Activated CD4-positive, alpha-beta memory T cell treated with anti-CD3 and anti-CD28 coated beads for 36 hours (primary cell): ENCODE measurements around the gene MAMSTR. TPM values are rescaled to one million over a fixed set of nuclear protein-coding genes. Genes with fewer than 3 reads are reported as not detected.
"Not testable (repeated sequence)": the region's sequence is repeated elsewhere in the genome, so short reads cannot be mapped to it uniquely, and the experiment has no call there.

Experiments
- CTCF ChIA-PET: fragments of 350-600 bp; sonication (Branson Sonifier 250); formaldehyde crosslinking; loops from one replicate; lab custom pipeline; 2021; ENCODE audit warnings: antibody characterized with exemption, inconsistent platforms; lab: Charles Lee
- POLR2A ChIA-PET: fragments of 350-600 bp; sonication (Branson Sonifier 250); formaldehyde crosslinking; loops from one replicate; lab custom pipeline; 2021; ENCODE audit warnings: antibody characterized with exemption; lab: Charles Lee
- DNase-seq: peaks from one replicate; pipeline ENCODE4 v3.0.0-alpha.2; 2020
- H3K27ac Mint-ChIP-seq: one replicate; pipeline ENCODE4 v1.8.0; 2021; ENCODE audit warnings: mixed read lengths
- H3K27me3 Mint-ChIP-seq: one replicate; pipeline ENCODE4 v1.8.0; 2021; ENCODE audit warnings: mixed read lengths
- H3K36me3 Mint-ChIP-seq: one replicate; pipeline ENCODE4 v1.8.0; 2021; ENCODE audit warnings: mixed read lengths
- H3K4me1 Mint-ChIP-seq: one replicate; pipeline ENCODE4 v1.8.0; 2021; ENCODE audit warnings: low read depth, mixed read lengths
- H3K4me3 Mint-ChIP-seq: one replicate; pipeline ENCODE4 v1.8.0; 2021; ENCODE audit warnings: mild to moderate bottlenecking, mixed read lengths
- H3K9me3 Mint-ChIP-seq: one replicate; pipeline ENCODE4 v1.8.0; 2021; ENCODE audit warnings: mixed read lengths
- intact Hi-C: fragments of 100-400 bp; cut with micrococcal nuclease; formaldehyde crosslinking; loops from one replicate; pipeline ENCODE4 v1.15.1; 2023
- total RNA-seq, 2 experiments: library from RNA; stranded (reverse); gene quantifications; one replicate each; pipeline ENCODE4 v1.2.3, GENCODE V29; 2021

MAMSTR gene, protein sequence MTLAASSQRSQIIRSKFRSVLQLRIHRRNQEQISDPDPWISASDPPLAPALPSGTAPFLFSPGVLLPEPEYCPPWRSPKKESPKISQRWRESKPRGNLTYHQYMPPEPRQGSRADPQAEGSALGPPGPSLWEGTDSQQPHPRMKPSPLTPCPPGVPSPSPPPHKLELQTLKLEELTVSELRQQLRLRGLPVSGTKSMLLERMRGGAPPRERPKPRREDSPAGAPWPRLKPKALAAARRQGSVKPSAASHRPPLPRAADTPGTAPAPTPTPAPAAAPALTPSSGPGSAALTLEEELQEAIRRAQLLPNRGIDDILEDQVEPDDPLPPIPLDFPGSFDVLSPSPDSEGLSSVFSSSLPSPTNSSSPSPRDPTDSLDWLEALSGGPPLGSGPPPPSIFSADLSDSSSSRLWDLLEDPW
- total RNA-seq = under 1 TPM; 0.76 to 0.85 TPM

DNA sequence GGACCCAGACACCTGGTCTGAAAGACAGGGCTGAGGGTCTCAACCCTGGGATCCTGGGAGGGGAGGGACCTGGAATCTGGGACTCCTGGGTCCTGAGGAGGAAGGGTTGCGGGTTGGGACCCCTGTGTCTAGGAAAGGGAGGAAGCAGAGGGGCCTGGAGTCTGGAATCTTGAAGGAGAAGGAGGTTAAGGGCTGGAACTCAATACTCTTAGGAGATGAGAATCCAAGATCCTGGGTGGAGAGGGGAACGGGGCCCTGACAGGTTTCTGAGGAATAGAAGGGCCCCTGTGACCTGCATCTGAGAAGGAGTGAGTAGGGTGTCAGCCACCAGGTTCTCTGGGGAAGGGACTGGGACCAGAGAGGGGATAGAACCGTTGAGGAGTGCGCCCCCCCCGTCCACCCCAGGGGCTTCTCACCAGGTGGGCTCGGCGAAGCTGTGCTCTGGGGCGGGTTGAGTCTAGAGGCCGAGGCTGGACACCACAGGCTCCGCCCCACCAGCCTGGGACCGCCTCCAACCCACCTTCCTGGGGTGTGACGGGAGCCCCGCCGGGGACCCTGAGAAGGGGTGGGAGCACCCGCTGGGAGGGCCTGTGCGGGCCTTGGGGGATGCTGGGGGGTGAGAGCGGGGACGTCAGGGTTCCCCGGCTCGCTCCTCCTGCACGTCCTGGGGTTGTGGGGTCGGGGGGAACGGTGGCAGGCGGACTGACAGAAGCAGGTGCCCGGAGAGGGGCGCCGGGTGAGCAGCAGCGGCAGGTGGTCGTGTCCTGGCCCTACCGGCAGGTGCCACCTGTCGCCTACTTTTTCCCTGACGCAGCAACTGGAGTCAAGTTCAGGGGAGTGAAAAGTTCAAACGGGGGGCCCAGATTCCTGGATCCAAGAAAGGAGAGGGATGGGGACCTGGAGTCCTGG lies at the start of gene MAMSTR:
MAMSTR (minus strand) TSS at position 463 of the 909 bp plus-strand sequence. CDS start 694 bp downstream, outside the sequence.
- peaks cover 3% of the 10 kb centered on the region for H3K4me1 Mint-ChIP-seq
- peak within 1 kb of the TSS; percentile 97 for H3K27ac Mint-ChIP-seq
- H3K36me3 Mint-ChIP-seq = no peaks in the 10 kb centered on the region
- no peaks in the 10 kb centered on the region for H3K9me3 Mint-ChIP-seq
- no peak for DNase-seq
- intact Hi-C loops = loop anchor here (2.0 kb wide), 1 partner anchor 19 kb away; no protein-coding TSS in a partner anchor
- ChIA-PET POLR2A (no interaction called here), CTCF (no interaction called here)
- peak within 1 kb of the TSS; percentile 89 for H3K4me3 Mint-ChIP-seq
- no peaks in the 10 kb centered on the region for H3K27me3 Mint-ChIP-seq

DNA sequence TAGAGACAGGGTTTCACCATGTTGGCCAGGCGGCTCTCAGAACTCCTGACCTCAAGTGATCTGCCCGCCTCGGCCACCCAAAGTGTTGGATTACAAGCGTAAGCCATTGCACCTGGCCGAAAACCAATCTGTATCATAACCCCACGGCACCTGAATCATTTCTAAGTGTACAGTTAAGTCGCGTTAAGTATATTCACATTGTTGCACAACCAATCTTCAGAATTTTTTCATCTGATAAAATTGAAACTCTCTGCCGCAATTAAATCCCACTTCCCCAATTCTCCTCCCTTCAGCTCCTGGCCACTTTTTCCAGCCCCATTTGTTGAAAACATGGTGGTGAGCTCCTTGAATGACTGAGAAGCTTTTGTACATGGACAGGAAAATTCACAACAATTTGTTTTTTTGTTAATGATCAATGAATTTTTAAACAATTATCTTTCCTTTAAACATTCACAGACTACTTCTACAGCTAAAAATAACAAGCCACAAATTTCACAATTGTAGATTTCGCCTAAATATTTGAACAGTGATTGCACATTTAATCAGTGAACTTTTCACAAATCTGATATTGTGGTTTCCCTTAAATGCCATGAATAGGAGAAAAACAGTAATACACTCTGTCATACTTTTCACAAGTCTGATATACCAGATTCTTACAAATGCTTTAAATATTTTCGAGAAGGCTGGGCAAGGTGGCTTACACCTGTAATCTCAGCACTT lies 49.6 kb upstream of the MAMSTR start:
- ChIA-PET CTCF (no interaction called here), POLR2A (interaction anchor here (0.7 kb wide), 2 partner anchors 10 to 32 kb away, joined by 4 to 7 read pairs; no protein-coding TSS in a partner anchor)
- H3K36me3 Mint-ChIP-seq = no peaks in the 10 kb centered on the region
- intact Hi-C loops = no loop called here
- no peaks in the 10 kb centered on the region for H3K4me1 Mint-ChIP-seq
- no peak overlapping the region for H3K27ac Mint-ChIP-seq
- no peaks in the 10 kb centered on the region for H3K9me3 Mint-ChIP-seq
- DNase-seq = no peak
- H3K4me3 Mint-ChIP-seq = no peak overlapping the region
- H3K27me3 Mint-ChIP-seq = peaks cover 6% of the 10 kb centered on the region

DNA sequence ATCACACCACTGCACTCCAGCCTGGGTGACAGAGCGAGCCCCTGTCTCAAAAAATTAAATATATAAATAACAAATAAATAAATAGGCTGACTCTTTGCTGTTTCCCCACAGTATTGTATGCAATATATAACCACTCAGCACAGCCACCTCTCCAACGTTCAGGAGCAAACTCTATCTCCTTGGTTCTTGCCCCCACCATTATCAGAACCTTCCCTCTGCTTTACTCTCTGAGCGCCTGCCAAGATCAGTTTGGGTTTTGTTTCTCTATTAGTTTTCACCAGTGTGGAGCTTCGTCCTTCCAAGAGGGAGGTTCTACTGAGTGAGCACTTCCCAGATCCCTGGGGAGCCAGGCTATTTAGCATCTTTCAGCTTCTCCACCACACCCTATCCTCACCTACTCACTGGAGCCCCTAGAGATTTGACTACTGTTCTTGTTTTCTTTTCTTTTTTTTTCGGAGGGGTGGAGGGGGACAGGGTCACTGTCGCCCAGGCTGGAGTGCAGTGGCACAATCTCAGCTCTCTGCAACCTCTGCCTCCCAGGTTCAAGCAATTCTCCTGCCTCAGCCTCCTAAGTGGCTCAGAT lies 48.7 kb upstream of the MAMSTR start:
- CTCF ChIA-PET = interaction anchor here (0.7 kb wide), 1 partner anchor 21 kb away, joined by 3 read pairs; no protein-coding TSS in a partner anchor
- DNase-seq, H3K9me3 Mint-ChIP-seq, intact Hi-C loops, H3K4me3 Mint-ChIP-seq, H3K27me3 Mint-ChIP-seq, H3K27ac Mint-ChIP-seq, POLR2A ChIA-PET, H3K4me1 Mint-ChIP-seq, H3K36me3 Mint-ChIP-seq: not testable (repeated sequence)

DNA sequence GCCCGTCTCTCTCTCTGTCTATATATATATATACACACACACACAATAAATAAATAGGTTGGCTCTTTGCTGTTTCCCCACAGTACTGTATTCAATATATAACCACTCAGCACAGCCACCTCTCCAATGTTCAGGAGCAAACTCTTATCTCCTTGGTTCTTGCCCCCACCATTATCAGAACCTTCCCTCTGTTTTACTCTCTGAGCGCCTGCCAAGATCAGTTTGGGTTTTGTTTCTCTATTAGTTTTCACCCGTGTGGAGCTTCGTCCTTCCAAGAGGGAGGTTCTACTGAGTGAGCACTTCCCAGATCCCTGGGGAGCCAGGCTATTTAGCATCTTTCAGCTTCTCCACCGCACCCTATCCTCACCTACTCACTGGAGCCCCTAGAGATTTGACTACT lies 46.3 kb upstream of the MAMSTR start:
- POLR2A ChIA-PET, H3K27ac Mint-ChIP-seq, H3K4me1 Mint-ChIP-seq, H3K4me3 Mint-ChIP-seq, H3K36me3 Mint-ChIP-seq, H3K9me3 Mint-ChIP-seq, DNase-seq, intact Hi-C loops, H3K27me3 Mint-ChIP-seq: not testable (repeated sequence)
- CTCF ChIA-PET = interaction anchor here (1.3 kb wide), 1 partner anchor 77 kb away, joined by 5 read pairs; no protein-coding TSS in a partner anchor

DNA sequence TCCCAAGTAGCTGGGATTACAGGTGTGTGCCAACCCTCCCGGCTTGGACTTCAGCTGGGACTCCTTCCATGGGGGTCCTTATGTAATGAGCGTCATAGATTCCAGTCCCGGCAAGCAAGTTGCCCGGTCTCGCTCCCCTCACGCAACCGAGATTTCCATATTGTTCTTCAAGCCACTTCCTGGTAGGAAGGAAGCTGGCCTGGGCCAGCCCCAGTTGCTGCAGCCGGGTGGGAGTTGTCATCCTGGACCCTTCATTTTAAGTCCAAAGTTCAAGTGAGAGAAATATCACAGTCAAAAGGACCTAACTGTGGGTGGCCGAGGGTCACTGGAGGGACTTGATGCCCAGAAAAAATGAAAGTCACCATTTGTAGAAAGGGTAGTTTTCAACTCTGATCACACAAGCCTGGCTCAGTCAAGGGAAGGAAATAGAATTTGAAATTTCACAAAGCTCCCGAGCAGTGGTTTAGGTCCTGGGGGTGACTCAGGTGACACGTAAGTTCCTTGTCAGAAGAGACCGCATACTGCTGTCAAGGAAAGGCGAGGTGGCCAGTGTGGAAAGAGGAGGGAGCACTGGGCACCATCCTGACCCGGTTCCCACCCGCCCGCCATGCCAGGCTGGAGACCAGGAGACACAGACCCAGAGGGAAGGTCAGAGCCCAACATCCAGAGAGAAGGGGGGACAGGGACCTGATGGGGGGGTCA lies 41.1 kb upstream of the MAMSTR start:
- POLR2A ChIA-PET = no interaction called here
- Mint-ChIP-seq H3K36me3 (no peaks in the 10 kb centered on the region), H3K4me3 (no peak overlapping the region), H3K9me3 (no peaks in the 10 kb centered on the region), H3K4me1 (peaks cover 4% of the 10 kb centered on the region), H3K27ac (no peak overlapping the region), H3K27me3 (peaks cover 8% of the 10 kb centered on the region)
- CTCF ChIA-PET = no interaction called here
- DNase-seq = no peak
- intact Hi-C loops = no loop called here

DNA sequence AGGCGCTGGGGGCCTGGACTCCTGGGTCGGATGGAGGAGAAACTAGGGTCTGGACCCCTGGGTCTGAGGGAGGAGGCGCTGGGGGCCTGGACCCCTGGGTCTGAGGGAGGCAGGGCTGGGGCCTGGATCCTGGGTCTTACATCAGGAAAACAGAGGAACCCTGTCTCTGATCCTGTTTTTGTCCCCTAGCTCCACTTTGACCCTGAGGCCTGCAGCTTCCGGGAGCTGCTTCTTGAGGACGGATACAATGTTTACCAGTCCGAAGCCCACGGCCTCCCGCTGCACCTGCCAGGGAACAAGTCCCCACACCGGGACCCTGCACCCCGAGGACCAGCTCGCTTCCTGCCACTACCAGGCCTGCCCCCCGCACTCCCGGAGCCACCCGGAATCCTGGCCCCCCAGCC lies 38.2 kb upstream of the MAMSTR start:
- H3K27ac Mint-ChIP-seq = no peak overlapping the region
- intact Hi-C loops = no loop called here
- ChIA-PET POLR2A (no interaction called here), CTCF (no interaction called here)
- peaks cover 25% of the 10 kb centered on the region for H3K27me3 Mint-ChIP-seq
- H3K4me1 Mint-ChIP-seq = peaks cover 14% of the 10 kb centered on the region
- H3K9me3 Mint-ChIP-seq = no peaks in the 10 kb centered on the region
- H3K4me3 Mint-ChIP-seq = no peak overlapping the region
- DNase-seq = no peak
- H3K36me3 Mint-ChIP-seq = no peaks in the 10 kb centered on the region

DNA sequence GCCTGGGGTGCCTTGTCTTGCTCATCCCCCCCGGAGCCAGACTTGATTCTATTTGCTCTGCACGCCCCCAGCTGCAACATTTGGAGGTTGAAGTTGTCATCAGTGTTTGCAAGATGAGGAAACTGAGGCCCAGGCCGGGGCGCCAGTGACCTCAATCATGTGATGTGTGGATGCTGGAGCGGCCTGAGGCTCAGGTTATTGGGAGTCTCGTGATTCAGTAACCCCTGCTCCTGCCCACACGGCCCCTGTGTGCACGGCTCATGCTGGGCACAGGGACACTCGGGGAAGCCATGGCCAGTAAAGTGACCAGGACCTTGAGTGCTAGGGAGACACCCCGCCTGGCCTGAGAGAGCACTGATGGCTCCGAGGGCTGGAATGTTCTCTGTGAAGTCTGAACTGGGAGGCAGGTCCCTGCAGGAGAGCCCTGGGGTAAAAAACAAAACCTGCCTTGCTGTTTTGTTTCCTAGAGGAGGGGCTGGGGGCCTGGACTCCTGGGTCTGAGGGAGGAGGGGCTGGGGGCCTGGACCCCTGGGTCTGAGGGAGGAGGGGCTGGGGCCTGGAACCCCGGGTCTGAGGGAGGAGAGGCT lies 37.7 kb upstream of the MAMSTR start:
- Mint-ChIP-seq H3K36me3 (no peaks in the 10 kb centered on the region), H3K27me3 (peaks cover 26% of the 10 kb centered on the region), H3K4me3 (no peak overlapping the region), H3K9me3 (no peaks in the 10 kb centered on the region), H3K27ac (no peak overlapping the region), H3K4me1 (peaks cover 15% of the 10 kb centered on the region)
- intact Hi-C loops = no loop called here
- ChIA-PET POLR2A (no interaction called here), CTCF (no interaction called here)
- DNase-seq = no peak

DNA sequence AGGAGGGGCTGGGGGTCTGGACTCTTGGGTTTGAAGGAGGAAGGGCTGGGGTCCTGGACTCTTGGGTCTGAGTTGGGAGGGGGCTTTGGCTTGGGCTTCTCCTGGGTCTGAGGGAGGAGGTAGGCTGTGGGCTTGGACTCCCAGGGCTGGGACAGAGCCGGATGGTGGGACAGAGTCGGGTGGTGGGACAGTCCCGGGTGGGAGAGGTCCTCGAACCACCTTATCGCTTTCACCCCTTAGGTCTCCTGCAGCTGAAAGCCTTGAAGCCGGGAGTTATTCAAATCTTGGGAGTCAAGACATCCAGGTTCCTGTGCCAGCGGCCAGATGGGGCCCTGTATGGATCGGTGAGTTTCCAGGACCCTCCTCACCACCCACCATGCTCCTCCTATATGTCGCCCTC lies 37.2 kb upstream of the MAMSTR start:
- no peaks in the 10 kb centered on the region for H3K36me3 Mint-ChIP-seq
- no peak overlapping the region for H3K27ac Mint-ChIP-seq
- CTCF ChIA-PET = no interaction called here
- H3K4me1 Mint-ChIP-seq = peaks cover 17% of the 10 kb centered on the region
- DNase-seq = no peak
- H3K4me3 Mint-ChIP-seq = no peak overlapping the region
- H3K9me3 Mint-ChIP-seq = no peaks in the 10 kb centered on the region
- intact Hi-C loops = no loop called here
- peaks cover 28% of the 10 kb centered on the region for H3K27me3 Mint-ChIP-seq
- POLR2A ChIA-PET = no interaction called here

DNA sequence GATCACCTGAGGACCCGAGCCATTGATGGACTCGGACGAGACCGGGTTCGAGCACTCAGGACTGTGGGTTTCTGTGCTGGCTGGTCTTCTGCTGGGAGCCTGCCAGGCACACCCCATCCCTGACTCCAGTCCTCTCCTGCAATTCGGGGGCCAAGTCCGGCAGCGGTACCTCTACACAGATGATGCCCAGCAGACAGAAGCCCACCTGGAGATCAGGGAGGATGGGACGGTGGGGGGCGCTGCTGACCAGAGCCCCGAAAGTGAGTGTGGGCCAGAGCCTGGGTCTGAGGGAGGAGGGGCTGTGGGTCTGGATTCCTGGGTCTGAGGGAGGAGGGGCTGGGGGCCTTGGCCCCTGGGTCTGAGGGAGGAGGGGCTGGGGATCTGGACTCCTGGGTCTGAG lies 36.7 kb upstream of the MAMSTR start:
- ChIA-PET CTCF (no interaction called here), POLR2A (no interaction called here)
- Mint-ChIP-seq H3K9me3 (no peaks in the 10 kb centered on the region), H3K27ac (no peak overlapping the region), H3K4me3 (no peak overlapping the region), H3K27me3 (peaks cover 29% of the 10 kb centered on the region), H3K36me3 (no peaks in the 10 kb centered on the region), H3K4me1 (peaks cover 18% of the 10 kb centered on the region)
- intact Hi-C loops = no loop called here
- no peak for DNase-seq

DNA sequence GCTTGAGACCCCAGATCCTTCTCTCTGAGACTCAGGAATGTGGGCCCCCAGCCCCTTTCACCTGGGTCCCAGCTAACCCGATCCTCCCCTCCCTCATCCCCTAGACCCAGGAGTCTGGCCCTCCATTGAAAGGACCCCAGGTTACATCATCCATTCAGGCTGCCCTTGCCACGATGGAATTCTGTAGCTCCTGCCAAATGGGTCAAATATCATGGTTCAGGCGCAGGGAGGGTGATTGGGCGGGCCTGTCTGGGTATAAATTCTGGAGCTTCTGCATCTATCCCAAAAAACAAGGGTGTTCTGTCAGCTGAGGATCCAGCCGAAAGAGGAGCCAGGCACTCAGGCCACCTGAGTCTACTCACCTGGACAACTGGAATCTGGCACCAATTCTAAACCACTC lies 36.3 kb upstream of the MAMSTR start:
- CTCF ChIA-PET = no interaction called here
- H3K4me3 Mint-ChIP-seq = no peak overlapping the region

DNA sequence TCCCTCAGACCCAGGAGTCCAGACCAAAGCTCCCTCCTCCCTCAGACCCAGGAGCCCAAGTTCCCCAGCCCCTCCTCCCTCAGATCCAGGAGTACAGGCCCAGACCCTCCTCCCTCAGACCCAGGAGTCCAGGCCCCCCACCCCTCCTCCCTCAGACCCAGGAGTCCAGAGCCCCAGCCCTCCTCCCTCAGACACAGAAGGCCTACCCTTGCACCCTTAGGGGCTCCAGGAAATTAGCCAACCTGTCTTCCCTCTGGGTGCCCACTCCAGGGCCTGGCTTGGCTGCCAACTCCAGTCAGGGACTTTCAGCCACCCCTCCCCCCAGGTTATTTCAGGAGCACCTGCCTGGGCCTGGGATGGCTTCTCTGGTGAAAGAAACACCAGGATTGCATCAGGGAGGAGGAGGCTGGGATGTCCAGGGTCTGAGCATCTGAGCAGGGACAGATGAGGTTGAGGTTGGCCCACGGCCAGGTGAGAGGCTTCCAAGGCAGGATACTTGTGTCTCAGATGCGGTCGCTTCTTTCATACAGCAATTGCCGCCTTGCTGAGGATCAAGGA lies 35.6 kb upstream of the MAMSTR start, which contains the start of gene FGF21:
FGF21 (plus strand) TSS at position 441 of the 558 bp plus-strand sequence. CDS start 713 bp downstream, outside the sequence.
- Mint-ChIP-seq H3K4me3 (no peak within 1 kb of the TSS), H3K27me3 (peaks cover 28% of the 10 kb centered on the region), H3K4me1 (peaks cover 18% of the 10 kb centered on the region), H3K27ac (no peak within 1 kb of the TSS), H3K9me3 (no peaks in the 10 kb centered on the region), H3K36me3 (no peaks in the 10 kb centered on the region)
- intact Hi-C loops = no loop called here
- CTCF ChIA-PET = no interaction called here
- POLR2A ChIA-PET = no interaction called here
- DNase-seq = no peak

More for the DNA sequence above, 36.3 kb upstream of the MAMSTR start:
- DNase-seq = no peak
- no peak overlapping the region for H3K27ac Mint-ChIP-seq
- H3K4me1 Mint-ChIP-seq = peaks cover 22% of the 10 kb centered on the region
- H3K9me3 Mint-ChIP-seq = no peaks in the 10 kb centered on the region
- no peaks in the 10 kb centered on the region for H3K36me3 Mint-ChIP-seq
- H3K27me3 Mint-ChIP-seq = peaks cover 33% of the 10 kb centered on the region
- POLR2A ChIA-PET = no interaction called here
- intact Hi-C loops = no loop called here
